Measurements from ENCODE around the gene ADIG. TPM values are rescaled to one million over a fixed set of nuclear protein-coding genes. Genes with fewer than 3 reads are reported as not detected.

Gene ADIG
- total RNA-seq, 4 donors from 2014 or later: not detected

GRCh38 chr20:38610521-38610920 is 29.5 kb downstream of the ADIG start:
- H3K4me1 ChIP-seq: no peaks in the 10 kb centered on the region
- in situ Hi-C loops (cut with MboI; ENCODE audit: low pct_ligation_motif_present in 1 of 4, low pct_unique_long_range_greater_than_20kb in 1 of 4, low sequenced_read_pairs in 3 of 4): no loop called here
- H3K27me3 ChIP-seq: peaks cover 18% of the 10 kb centered on the region
- H3K36me3 ChIP-seq: no peaks in the 10 kb centered on the region
- no peak for TF ChIP-seq CTCF (IDR thresholded peaks at IDR 0.05)
- TF ChIP-seq POLR2A (IDR thresholded peaks at IDR 0.05): no peak
- no peak for TF ChIP-seq POLR2AphosphoS5 (IDR thresholded peaks at IDR 0.05)
- TF ChIP-seq EP300 (IDR thresholded peaks at IDR 0.05; ENCODE audit: low read depth): no peak
- intact Hi-C loops (cut with DNase I; ENCODE audit: low total_unique reads): no loop called here
- no peak for DNase-seq
- no peaks in the 10 kb centered on the region for H3K9me3 ChIP-seq
- no peak overlapping the region for H3K27ac ChIP-seq
- no peak overlapping the region for H3K4me3 ChIP-seq
- 71 to 75% methylated on average over 5 of the region's 5 CpGs for WGBS, 2 donors (ENCODE audit: low coverage in 1 of 2)

GRCh38 chr20:38612751-38613515 is 31.9 kb downstream of the ADIG start:
- 49 to 57% methylated on average over 4 to 5 of the region's 5 CpGs for WGBS, 2 donors (ENCODE audit: low coverage in 1 of 2)
- in situ Hi-C loops (cut with MboI; ENCODE audit: low pct_ligation_motif_present in 1 of 4, low pct_unique_long_range_greater_than_20kb in 1 of 4, low sequenced_read_pairs in 3 of 4): no loop called here
- H3K27ac ChIP-seq: no peak overlapping the region
- no peak for TF ChIP-seq EP300 (IDR thresholded peaks at IDR 0.05; ENCODE audit: low read depth)
- TF ChIP-seq POLR2AphosphoS5 (IDR thresholded peaks at IDR 0.05): no peak
- TF ChIP-seq POLR2A (IDR thresholded peaks at IDR 0.05): no peak
- no peaks in the 10 kb centered on the region for H3K36me3 ChIP-seq
- H3K4me1 ChIP-seq: no peaks in the 10 kb centered on the region
- intact Hi-C loops (cut with DNase I; ENCODE audit: low total_unique reads): no loop called here
- peaks cover 14% of the 10 kb centered on the region for H3K27me3 ChIP-seq
- no peak overlapping the region for H3K4me3 ChIP-seq
- no peak for DNase-seq
- no peaks in the 10 kb centered on the region for H3K9me3 ChIP-seq

- intact Hi-C loops (cut with DNase I; ENCODE audit: low total_unique reads) (no loop called here), in situ Hi-C loops (cut with MboI; ENCODE audit: low pct_ligation_motif_present in 1 of 4, low pct_unique_long_range_greater_than_20kb in 1 of 4, low sequenced_read_pairs in 3 of 4) (no loop called here)
- no peaks in the 10 kb centered on the region for H3K9me3 ChIP-seq
- no peaks in the 10 kb centered on the region for H3K4me1 ChIP-seq
- H3K36me3 ChIP-seq: no peaks in the 10 kb centered on the region
- H3K4me3 ChIP-seq: no peak overlapping the region
- no peak overlapping the region for H3K27ac ChIP-seq
- no peak for TF ChIP-seq EP300 (IDR thresholded peaks at IDR 0.05; ENCODE audit: low read depth)
- TF ChIP-seq CTCF (IDR thresholded peaks at IDR 0.05): no peak
- no peak for TF ChIP-seq POLR2A (IDR thresholded peaks at IDR 0.05)
- no peak for TF ChIP-seq POLR2AphosphoS5 (IDR thresholded peaks at IDR 0.05)
- H3K27me3 ChIP-seq: peaks cover 14% of the 10 kb centered on the region
- 82 to 83% methylated on average over 3 to 15 of the region's 15 CpGs for WGBS, 2 donors (ENCODE audit: low coverage in 1 of 2)
- no peak for DNase-seq
Measured at GRCh38 chr20:38615283-38615682, 34.3 kb downstream of the ADIG start.

GRCh38 chr20:38616457-38616856 is 35.5 kb downstream of the ADIG start:
- WGBS, 2 donors (ENCODE audit: low coverage in 1 of 2): 39 to 95% methylated on average over 3 to 4 of the region's 4 CpGs
- no peak for TF ChIP-seq POLR2A (IDR thresholded peaks at IDR 0.05)
- no peak for TF ChIP-seq POLR2AphosphoS5 (IDR thresholded peaks at IDR 0.05)
- no peak for TF ChIP-seq CTCF (IDR thresholded peaks at IDR 0.05)
- no peak for TF ChIP-seq EP300 (IDR thresholded peaks at IDR 0.05; ENCODE audit: low read depth)

More at GRCh38 chr20:38616457-38616856, 35.5 kb downstream of the ADIG start:
- in situ Hi-C loops (cut with MboI; ENCODE audit: low pct_ligation_motif_present in 1 of 4, low pct_unique_long_range_greater_than_20kb in 1 of 4, low sequenced_read_pairs in 3 of 4): no loop called here
- no peak for DNase-seq
- intact Hi-C loops (cut with DNase I; ENCODE audit: low total_unique reads): no loop called here
- Histone ChIP-seq H3K27me3 (peaks cover 14% of the 10 kb centered on the region), H3K4me1 (no peaks in the 10 kb centered on the region), H3K9me3 (no peaks in the 10 kb centered on the region), H3K36me3 (no peaks in the 10 kb centered on the region), H3K4me3 (no peak overlapping the region), H3K27ac (no peak overlapping the region)
